GM13977 (cell line): ENCODE measurements around the gene CACNG7.

Experiments used
- DNase-seq: peaks from one replicate; pipeline ENCODE4 v3.0.0; 2012; ENCODE audit warnings: low spot score
- in situ Hi-C: fragments of 300-500 bp; cut with MboI; formaldehyde crosslinking; loops from one replicate; pipeline ENCODE4 v1.12.0; 2022; ENCODE audit warnings: low sequenced_read_pairs, low pct_unique_long_range_greater_than_20kb, mixed read lengths, inconsistent platforms; ENCODE audit not compliant: unreplicated experiment
- TF ChIP-seq, protein P1 (sequence below): IDR thresholded peaks from 2 replicates; pipeline ENCODE4 v1.5.1; 2012; ENCODE audit warnings: mild to moderate bottlenecking, control low read depth; ENCODE audit not compliant: insufficient read depth; ENCODE audit errors: extremely low read depth, missing control alignments

Gene CACNG7

DNA sequence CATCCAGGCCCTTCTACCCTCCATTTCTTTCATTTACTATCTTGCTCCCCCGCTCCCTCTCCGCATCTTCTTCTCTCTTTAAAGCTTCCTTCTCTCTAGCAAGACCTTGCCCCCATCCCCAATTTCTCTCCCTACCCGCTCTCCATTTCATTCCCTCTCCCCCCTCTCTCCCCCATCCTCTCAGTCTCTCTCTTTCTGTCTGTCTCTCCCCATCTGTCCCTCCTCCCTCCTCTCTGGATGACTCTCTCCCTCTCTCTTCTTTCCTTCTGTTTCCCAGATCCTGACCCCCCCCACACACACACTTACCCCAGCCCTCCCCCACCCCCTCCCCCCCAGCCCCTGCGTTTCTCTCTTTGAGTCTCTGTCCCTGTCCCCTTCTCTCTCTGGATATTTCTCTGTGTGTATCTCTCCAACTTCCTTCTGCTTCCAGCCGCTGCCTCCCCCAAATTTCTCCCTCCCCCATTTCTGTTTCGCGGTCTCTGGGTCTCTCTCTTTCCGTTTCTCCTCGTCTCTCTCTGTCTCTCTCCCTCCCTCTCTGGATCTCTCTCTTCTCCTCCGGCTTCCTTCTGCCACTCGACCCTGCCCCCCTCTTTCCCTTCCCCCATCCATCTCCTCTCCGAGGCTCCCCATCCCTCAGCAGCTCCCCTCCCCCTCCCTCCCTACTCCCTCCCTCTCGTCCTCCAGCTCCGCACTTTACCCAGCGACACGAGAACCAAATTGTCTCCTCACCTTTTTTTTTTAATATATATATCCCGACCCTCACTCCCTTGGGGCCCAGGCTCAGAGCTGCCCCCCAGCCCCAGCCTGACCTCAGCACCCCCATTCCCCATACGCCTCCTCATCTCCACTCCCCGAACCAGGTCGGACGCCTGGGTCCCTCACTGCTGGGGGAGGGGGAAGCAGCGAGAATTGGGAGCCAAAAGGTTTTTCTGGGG lies 50.0 kb downstream of the CACNG7 start:
- in situ Hi-C loops, result no loop called here
- TF ChIP-seq, protein P1, sequence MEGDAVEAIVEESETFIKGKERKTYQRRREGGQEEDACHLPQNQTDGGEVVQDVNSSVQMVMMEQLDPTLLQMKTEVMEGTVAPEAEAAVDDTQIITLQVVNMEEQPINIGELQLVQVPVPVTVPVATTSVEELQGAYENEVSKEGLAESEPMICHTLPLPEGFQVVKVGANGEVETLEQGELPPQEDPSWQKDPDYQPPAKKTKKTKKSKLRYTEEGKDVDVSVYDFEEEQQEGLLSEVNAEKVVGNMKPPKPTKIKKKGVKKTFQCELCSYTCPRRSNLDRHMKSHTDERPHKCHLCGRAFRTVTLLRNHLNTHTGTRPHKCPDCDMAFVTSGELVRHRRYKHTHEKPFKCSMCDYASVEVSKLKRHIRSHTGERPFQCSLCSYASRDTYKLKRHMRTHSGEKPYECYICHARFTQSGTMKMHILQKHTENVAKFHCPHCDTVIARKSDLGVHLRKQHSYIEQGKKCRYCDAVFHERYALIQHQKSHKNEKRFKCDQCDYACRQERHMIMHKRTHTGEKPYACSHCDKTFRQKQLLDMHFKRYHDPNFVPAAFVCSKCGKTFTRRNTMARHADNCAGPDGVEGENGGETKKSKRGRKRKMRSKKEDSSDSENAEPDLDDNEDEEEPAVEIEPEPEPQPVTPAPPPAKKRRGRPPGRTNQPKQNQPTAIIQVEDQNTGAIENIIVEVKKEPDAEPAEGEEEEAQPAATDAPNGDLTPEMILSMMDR, result no peak
- DNase-seq, result no peak

DNA sequence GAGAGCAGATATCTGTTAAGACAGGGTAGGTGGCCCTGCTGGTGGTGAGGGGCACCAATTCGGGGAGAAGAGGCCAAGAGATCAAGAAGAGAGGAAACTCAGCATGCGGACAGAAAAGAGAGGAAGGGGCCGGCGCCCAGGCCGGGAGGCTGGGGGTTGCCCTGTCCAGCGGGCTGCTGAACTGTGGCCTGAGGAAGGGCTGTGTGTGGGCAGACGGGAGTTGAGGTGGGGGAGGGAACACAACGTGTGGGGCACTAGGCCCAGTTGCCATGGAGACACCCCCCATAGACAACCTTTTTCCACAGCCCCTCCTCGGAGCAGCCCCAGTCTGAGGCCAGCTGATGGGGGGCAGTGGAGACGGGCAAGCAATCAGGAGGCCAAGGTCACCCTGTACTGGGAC lies 51.1 kb downstream of the CACNG7 start:
- TF ChIP-seq, protein P1, result no peak
- in situ Hi-C loops, result no loop called here
- no peak for DNase-seq

DNA sequence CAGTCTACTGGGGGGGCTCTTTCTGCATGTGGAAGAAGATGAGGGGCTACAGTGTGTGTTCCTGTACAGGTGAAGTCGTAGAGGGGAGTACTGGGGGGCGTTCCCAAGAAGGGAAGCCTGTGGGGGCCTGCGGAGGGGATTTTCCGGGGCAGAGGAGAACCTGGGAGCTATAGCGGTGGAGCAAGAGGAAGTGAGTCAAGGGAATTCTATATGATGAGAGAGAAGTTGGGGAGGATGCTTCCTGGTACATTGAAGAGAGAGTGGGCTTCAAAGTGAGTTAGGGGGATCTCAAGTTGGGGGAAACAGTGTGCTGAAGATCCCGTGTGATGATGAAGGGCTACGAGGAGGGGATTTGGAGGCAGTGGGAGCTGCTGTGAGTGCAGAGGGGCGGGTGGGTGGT lies 51.8 kb downstream of the CACNG7 start:
- in situ Hi-C loops, result no loop called here
- no peak for DNase-seq
- TF ChIP-seq, protein P1, result no peak

DNA sequence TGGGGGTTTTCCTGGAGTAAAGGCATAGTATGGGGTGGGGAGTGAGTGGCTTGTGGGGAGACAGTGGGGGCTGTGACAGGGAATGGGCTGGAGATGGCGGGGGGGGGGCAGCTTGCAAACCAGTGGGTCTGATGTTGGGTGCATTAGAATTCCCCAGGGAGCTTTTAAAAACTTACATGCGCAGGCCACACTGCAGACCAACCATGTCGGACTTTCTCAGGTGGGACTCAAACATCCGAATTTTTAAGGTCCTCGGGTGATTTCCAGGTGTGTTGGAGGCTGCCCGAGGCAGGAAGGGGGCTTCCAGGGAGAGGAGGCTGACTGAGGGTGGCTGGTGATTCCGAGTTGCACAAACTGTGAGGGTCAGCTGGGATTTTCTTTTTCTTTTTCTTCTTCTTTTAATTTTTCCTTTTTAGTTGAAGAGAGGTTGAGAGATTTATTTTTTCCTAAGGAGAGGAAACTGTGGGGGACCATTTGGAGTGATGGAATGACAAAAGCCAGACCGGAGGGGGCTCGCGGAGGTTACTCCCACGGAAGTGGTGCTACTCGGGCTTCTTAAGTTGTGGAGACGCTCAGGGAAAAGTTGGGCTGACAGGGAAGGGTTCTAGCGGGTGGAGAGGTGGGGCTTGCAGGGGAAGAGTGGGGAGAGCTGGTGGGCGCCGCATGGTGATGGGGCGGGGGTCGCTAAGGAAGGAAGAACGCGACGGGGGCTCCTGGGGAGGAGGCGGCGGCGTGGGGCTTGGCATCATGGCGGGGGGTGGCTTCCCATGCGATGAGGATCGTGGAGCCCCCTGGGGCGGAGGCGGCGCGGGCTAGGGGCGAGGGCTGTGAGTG lies 52.7 kb downstream of the CACNG7 start:
- TF ChIP-seq, protein P1, result no peak
- DNase-seq, result no peak
- in situ Hi-C loops, result no loop called here

DNA sequence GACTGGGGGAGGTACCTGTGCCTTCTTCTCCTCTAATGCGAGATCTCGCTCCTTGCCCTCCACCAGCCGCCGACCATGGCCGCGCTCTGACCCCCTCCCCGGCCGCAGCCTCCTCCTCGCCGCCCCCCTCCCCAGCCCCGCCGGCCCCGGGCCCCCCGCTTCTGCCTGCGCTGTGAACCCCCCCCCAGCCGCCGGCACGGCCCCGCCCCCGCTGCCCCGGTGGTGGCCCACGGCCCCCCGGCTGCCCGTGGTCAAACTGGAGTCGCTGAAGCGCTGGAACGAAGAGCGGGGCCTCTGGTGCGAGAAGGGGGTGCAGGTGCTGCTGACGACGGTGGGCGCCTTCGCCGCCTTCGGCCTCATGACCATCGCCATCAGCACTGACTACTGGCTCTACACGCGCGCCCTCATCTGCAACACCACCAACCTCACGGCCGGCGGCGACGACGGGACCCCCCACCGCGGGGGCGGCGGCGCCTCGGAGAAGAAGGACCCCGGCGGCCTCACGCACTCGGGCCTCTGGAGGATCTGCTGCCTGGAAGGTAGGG lies 53.9 kb downstream of the CACNG7 start, which contains the start of gene CACNG8:
TSS of gene CACNG8 (plus strand) at position 51 of the 545 bp plus-strand sequence.
- TF ChIP-seq, protein P1, result no peak
- in situ Hi-C loops, result no loop called here
- DNase-seq, result no peak

DNA sequence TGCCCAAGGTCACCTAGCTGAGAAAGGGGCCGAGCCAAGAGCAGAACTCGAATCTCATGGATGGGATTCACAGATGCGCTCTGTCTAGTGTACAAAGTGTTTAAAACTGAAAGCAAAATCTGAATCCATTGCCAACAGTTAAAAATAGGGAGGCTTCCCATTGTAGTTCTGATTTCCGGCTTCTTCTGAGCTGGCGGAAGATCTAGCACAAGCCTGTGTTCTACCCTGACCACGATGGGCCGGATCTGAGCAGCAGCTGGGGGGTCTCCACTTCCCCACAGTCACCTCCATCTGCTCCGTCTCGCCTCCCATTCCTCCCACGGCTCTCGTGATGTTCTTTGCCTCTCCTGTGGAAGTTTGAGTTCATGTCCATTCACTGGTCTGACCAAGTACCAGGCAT lies 56.0 kb downstream of the CACNG7 start:
- TF ChIP-seq, protein P1, result no peak
- in situ Hi-C loops, result no loop called here
- DNase-seq, result no peak
